Stimulated activated CD4-positive, alpha-beta T cell treated with anti-CD3 and anti-CD28 coated beads, Interleukin-1b, Interleukin-23, amount 100 ng/mL, for 24 hours (primary cell): ENCODE measurements around the gene TMA7.
"Not testable (repeated sequence)": the region's sequence is repeated elsewhere in the genome, so short reads cannot be mapped to it uniquely, and the experiment has no call there.

Experiments used
- DNase-seq, 4 experiments: peaks; one replicate each; pipeline ENCODE4 v3.0.0-alpha.2; 2020; ENCODE audit warnings: low read depth in 4 of 4, low spot score in 1 of 4

TMA7 gene

GRCh38 chr3:48435774-48436476 is 4.1 kb upstream of the TMA7 start:
- DNase-seq, result peak; percentile 72 to 77 (median 75)

GRCh38 chr3:48436477-48436787 is 3.6 kb upstream of the TMA7 start:
- no peak for DNase-seq

- DNase-seq, result no peak
These were observed 3.2 kb upstream of the TMA7 start for GRCh38 chr3:48436855-48437254.

- DNase-seq, result no peak
These were observed 2.2 kb upstream of the TMA7 start for GRCh38 chr3:48437812-48438211.

GRCh38 chr3:48440590-48440958 is 517 bp downstream of the TMA7 start:
- DNase-seq, result no peak

GRCh38 chr3:48441940-48442339 is 1.9 kb downstream of the TMA7 start:
- DNase-seq, result no peak

- DNase-seq, result no peak
These were observed 5.3 kb downstream of the TMA7 start for GRCh38 chr3:48445277-48445882.

- DNase-seq, result no peak
These were observed 6.0 kb downstream of the TMA7 start for GRCh38 chr3:48446043-48446424.

GRCh38 chr3:48446425-48447193 is 6.6 kb downstream of the TMA7 start, which contains the start of gene ATRIP:
TSS of gene ATRIP (plus strand) at chr3:48446737. CDS start at chr3:48446846, 109 bp downstream.
- peak; percentile 67 to 87 (median 78) for DNase-seq

GRCh38 chr3:48451270-48451669 is 11.2 kb downstream of the TMA7 start:
- DNase-seq, result no peak

- DNase-seq, result no peak
These were observed 16.4 kb downstream of the TMA7 start for GRCh38 chr3:48456456-48456855.

- no peak for DNase-seq
These were observed 19.3 kb downstream of the TMA7 start for GRCh38 chr3:48459331-48459730.

GRCh38 chr3:48459773-48460516 is 19.9 kb downstream of the TMA7 start:
- no peak for DNase-seq

GRCh38 chr3:48460517-48460902 is 20.5 kb downstream of the TMA7 start:
- DNase-seq, result no peak

- DNase-seq, result not testable (repeated sequence)
These were observed 21.7 kb downstream of the TMA7 start for GRCh38 chr3:48461767-48462166.

GRCh38 chr3:48463703-48464102 is 23.6 kb downstream of the TMA7 start:
- no peak for DNase-seq

GRCh38 chr3:48464713-48465221 is 24.7 kb downstream of the TMA7 start:
- DNase-seq, result no peak

GRCh38 chr3:48465237-48465530 is 25.1 kb downstream of the TMA7 start:
- no peak for DNase-seq

GRCh38 chr3:48465531-48466378 is 25.7 kb downstream of the TMA7 start:
- DNase-seq, result peak; percentile 45 to 78 (median 66)

GRCh38 chr3:48466386-48467109 is 26.5 kb downstream of the TMA7 start:
- DNase-seq, result peak in 1 of 4 experiments; percentile 27
